OCI-LY1 (cell line): ENCODE data around the gene FLG.

Experiments used
- H2AFZ ChIP-seq: fragments of 200-600 bp; sonication (generic), shearing (Covaris generic); 2 replicates; pipeline ENCODE4 v1.6.0; 2014; ENCODE audit warnings: antibody characterized with exemption, mild to moderate bottlenecking, low read length
- H3F3A ChIP-seq: fragments of 200-600 bp; sonication (generic), shearing (Covaris generic); 2 replicates; pipeline ENCODE4 v1.6.0; 2014; ENCODE audit warnings: mild to moderate bottlenecking, antibody characterized with exemption, low read length, moderate library complexity; ENCODE audit not compliant: insufficient read depth
- H3K27ac ChIP-seq: fragments of 200-600 bp; sonication (generic); 2 replicates; pipeline ENCODE4 v1.5.1; 2014; ENCODE audit warnings: low read length, mixed run types, mild to moderate bottlenecking, low read depth; ENCODE audit not compliant: poor library complexity, severe bottlenecking
- H3K27me3 ChIP-seq: fragments of 200-600 bp; sonication (generic); 2 replicates; pipeline ENCODE4 v1.6.0; 2014; ENCODE audit warnings: antibody characterized with exemption, mild to moderate bottlenecking, low read length, moderate library complexity; ENCODE audit not compliant: insufficient read depth
- H3K36me3 ChIP-seq: fragments of 200-600 bp; sonication (generic); 2 replicates; pipeline ENCODE4 v1.6.1; 2014; ENCODE audit warnings: mild to moderate bottlenecking, antibody characterized with exemption, low read length, moderate library complexity, mixed read lengths; ENCODE audit not compliant: insufficient read depth
- H3K4me1 ChIP-seq: fragments of 200-600 bp; sonication (generic); 2 replicates; pipeline ENCODE4 v1.5.1; 2014; ENCODE audit warnings: mild to moderate bottlenecking, low read length, moderate library complexity; ENCODE audit not compliant: insufficient read depth, severe bottlenecking
- H3K4me2 ChIP-seq: fragments of 200-600 bp; sonication (generic), shearing (Covaris generic); 2 replicates; pipeline ENCODE4 v1.6.1; 2014; ENCODE audit warnings: low read length
- H3K4me3 ChIP-seq: fragments of 200-600 bp; sonication (generic); 2 replicates; pipeline ENCODE4 v1.5.1; 2014; ENCODE audit warnings: low read length, low read depth, mild to moderate bottlenecking, mixed read lengths; ENCODE audit not compliant: poor library complexity, severe bottlenecking
- H3K79me2 ChIP-seq: fragments of 200-600 bp; shearing (Covaris generic); 2 replicates; pipeline ENCODE4 v1.6.1; 2016; ENCODE audit warnings: mixed run types, low read length, mixed read lengths; ENCODE audit not compliant: insufficient read depth
- H3K9ac ChIP-seq: fragments of 200-600 bp; sonication (generic), shearing (Covaris generic); 2 replicates; pipeline ENCODE4 v1.6.1; 2014; ENCODE audit warnings: mild to moderate bottlenecking, low read length, mixed read lengths
- H3K9me2 ChIP-seq: fragments of 200-600 bp; sonication (generic), shearing (Covaris generic); 2 replicates; pipeline ENCODE4 v1.6.1; 2014; ENCODE audit warnings: low read depth, mild to moderate bottlenecking, low read length, mixed read lengths
- H3K9me3 ChIP-seq: fragments of 200-600 bp; shearing (Covaris generic); 2 replicates; pipeline ENCODE4 v1.6.1; 2014; ENCODE audit warnings: low read length, mixed read lengths
- H4K20me1 ChIP-seq: fragments of 200-600 bp; sonication (generic), shearing (Covaris generic); 2 replicates; pipeline ENCODE4 v1.6.0; 2016; ENCODE audit warnings: mild to moderate bottlenecking, low read length; ENCODE audit not compliant: insufficient read depth
- CTCF ChIP-seq: fragments of 200-600 bp; sonication (generic), shearing (Covaris generic); IDR thresholded peaks from 2 replicates; pipeline ENCODE4 v1.5.1; 2017; ENCODE audit warnings: mild to moderate bottlenecking, antibody characterized with exemption, low read length, moderate library complexity, mixed read lengths
- EZH2 ChIP-seq: fragments of 200-600 bp; sonication (generic), shearing (Covaris generic); IDR thresholded peaks from 2 replicates; pipeline ENCODE4 v1.8.0; 2017; ENCODE audit warnings: borderline replicate concordance, mixed run types, mild to moderate bottlenecking, antibody characterized with exemption, low read length, moderate library complexity, mixed read lengths

FLG gene

DNA sequence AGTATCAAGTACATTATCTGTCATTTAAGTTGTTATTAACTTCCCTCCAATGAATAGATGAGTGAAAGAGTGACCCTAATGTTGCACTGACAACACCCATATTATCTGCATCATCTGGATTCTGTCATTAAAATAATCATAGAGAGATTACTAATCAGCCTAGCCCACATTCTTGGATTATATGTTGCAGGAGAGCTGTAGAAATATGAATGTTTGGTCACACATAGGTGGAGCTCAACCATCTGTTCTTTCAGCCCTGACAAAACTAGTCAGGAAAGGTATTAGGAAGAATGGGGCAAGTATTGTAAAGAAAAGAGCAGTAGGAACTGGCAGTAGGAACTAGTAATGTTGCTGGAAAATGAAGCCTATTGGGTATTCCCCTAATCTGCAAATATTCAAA, 19.4 kb upstream of the FLG start:
- Histone ChIP-seq H2AFZ (no peak overlapping the region), H3K4me2 (no peak overlapping the region), H3K79me2 (no peaks in the 10 kb centered on the region), H3K9me3 (no peaks in the 10 kb centered on the region), H3K36me3 (no peaks in the 10 kb centered on the region), H3K4me3 (no peak overlapping the region), H3K27me3 (no peaks in the 10 kb centered on the region), H3K9me2 (no peaks in the 10 kb centered on the region), H3K9ac (no peak overlapping the region), H3F3A (no peaks in the 10 kb centered on the region), H4K20me1 (no peaks in the 10 kb centered on the region), H3K27ac (no peak overlapping the region), H3K4me1 (no peaks in the 10 kb centered on the region)
- TF ChIP-seq EZH2: no peak
- no peak for TF ChIP-seq CTCF

GRCh38 chr1:152343006-152343405, 18.0 kb upstream of the FLG start:
- Histone ChIP-seq H3K4me3 (no peak overlapping the region), H3K27me3 (no peaks in the 10 kb centered on the region)
- TF ChIP-seq EZH2 (no peak), CTCF (no peak)

GRCh38 chr1:152335399-152335798, 10.4 kb upstream of the FLG start:
- Histone ChIP-seq H3F3A (no peaks in the 10 kb centered on the region), H3K4me1 (no peaks in the 10 kb centered on the region), H3K27me3 (no peaks in the 10 kb centered on the region)

More at GRCh38 chr1:152343006-152343405, 18.0 kb upstream of the FLG start:
- Histone ChIP-seq H3K27ac (no peak overlapping the region), H4K20me1 (no peaks in the 10 kb centered on the region), H3K79me2 (no peaks in the 10 kb centered on the region), H3K9ac (no peak overlapping the region), H3K9me3 (no peaks in the 10 kb centered on the region), H3K9me2 (no peaks in the 10 kb centered on the region), H3K4me2 (no peak overlapping the region), H3K36me3 (no peaks in the 10 kb centered on the region), H3F3A (no peaks in the 10 kb centered on the region), H2AFZ (no peak overlapping the region), H3K4me1 (no peaks in the 10 kb centered on the region)

More at GRCh38 chr1:152335399-152335798, 10.4 kb upstream of the FLG start:
- H4K20me1 ChIP-seq: no peaks in the 10 kb centered on the region
- no peak overlapping the region for H3K4me3 ChIP-seq
- H3K4me2 ChIP-seq: no peak overlapping the region
- H3K27ac ChIP-seq: no peak overlapping the region
- no peak overlapping the region for H3K9ac ChIP-seq
- H2AFZ ChIP-seq: no peak overlapping the region
- H3K9me3 ChIP-seq: no peaks in the 10 kb centered on the region
- H3K9me2 ChIP-seq: no peaks in the 10 kb centered on the region
- no peaks in the 10 kb centered on the region for H3K36me3 ChIP-seq
- TF ChIP-seq EZH2 (no peak), CTCF (no peak)
- no peaks in the 10 kb centered on the region for H3K79me2 ChIP-seq
